K562 (cell line): ENCODE results near the gene GNPTAB.

Source experiments
- CEBPB ChIP-seq: fragments of 450-650 bp; IDR thresholded peaks from 2 replicates; pipeline ENCODE4 v1.6.1; 2016; ENCODE audit warnings: missing genetic modification characterization, missing compliant biosample characterization
- ZBTB33 ChIP-seq: sonication (generic); formaldehyde crosslinking; IDR thresholded peaks from 2 replicates; pipeline ENCODE4 v1.8.1; 2023; ENCODE audit warnings: mild to moderate bottlenecking, missing genetic modification reagents
- ZNF644 ChIP-seq: fragments of 200-800 bp; sonication (Bioruptor generic); IDR thresholded peaks from 2 replicates; pipeline ENCODE4 v1.6.1; 2016; ENCODE audit warnings: low read depth, missing genetic modification characterization, missing compliant biosample characterization
- TF ChIP-seq, protein P1 (sequence below): sonication (generic); formaldehyde crosslinking; IDR thresholded peaks from 2 replicates; pipeline ENCODE4 v1.8.1; 2023; ENCODE audit warnings: mild to moderate bottlenecking, missing genetic modification reagents
- TF ChIP-seq, protein P2 (sequence below), 3 experiments: IDR thresholded peaks in 2 of 3; conservative IDR thresholded peaks in 1 of 3; 2 replicates each; pipeline ENCODE4 v1.5.1; 2011 to 2012; ENCODE audit warnings: low read length in 3 of 3, mild to moderate bottlenecking in 3 of 3, control low read depth in 2 of 3, improper control_type of control experiment in 1 of 3, inconsistent platforms in 1 of 3, low read depth in 1 of 3, mixed read lengths in 1 of 3, moderate library complexity in 1 of 3; ENCODE audit not compliant: insufficient read depth in 2 of 3
- TF ChIP-seq, protein P3 (sequence below), 2 experiments: fragments of 450-650 bp; formaldehyde crosslinking in 1 of 2; IDR thresholded peaks; 2 replicates each; pipeline versions ENCODE4 v1.4.0 to v1.6.1; 2014 to 2020; ENCODE audit warnings: mild to moderate bottlenecking in 2 of 2, borderline replicate concordance in 1 of 2, low read depth in 1 of 2

DNA sequence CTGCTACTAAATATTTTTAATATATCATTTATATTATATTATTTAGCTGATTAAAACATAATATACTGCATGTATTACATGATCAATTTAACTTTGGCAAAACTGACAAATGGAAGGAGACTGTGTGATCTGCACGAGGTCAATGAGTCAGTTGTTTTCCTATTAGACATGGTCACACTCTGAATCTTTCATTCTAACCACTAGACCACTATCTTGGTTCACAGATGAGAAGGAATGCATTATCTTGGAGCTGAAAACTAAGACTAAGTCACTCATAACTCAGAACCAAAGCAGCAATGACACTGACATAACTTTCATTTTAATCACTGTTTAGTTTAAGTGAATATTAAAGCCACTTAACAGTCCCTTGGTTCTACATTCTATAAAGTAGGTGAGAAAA, 37.4 kb downstream of the GNPTAB start:
- TF ChIP-seq, protein P1, sequence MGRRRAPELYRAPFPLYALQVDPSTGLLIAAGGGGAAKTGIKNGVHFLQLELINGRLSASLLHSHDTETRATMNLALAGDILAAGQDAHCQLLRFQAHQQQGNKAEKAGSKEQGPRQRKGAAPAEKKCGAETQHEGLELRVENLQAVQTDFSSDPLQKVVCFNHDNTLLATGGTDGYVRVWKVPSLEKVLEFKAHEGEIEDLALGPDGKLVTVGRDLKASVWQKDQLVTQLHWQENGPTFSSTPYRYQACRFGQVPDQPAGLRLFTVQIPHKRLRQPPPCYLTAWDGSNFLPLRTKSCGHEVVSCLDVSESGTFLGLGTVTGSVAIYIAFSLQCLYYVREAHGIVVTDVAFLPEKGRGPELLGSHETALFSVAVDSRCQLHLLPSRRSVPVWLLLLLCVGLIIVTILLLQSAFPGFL (CRISPR knock-in tag): no peak
- TF ChIP-seq, protein P2, sequence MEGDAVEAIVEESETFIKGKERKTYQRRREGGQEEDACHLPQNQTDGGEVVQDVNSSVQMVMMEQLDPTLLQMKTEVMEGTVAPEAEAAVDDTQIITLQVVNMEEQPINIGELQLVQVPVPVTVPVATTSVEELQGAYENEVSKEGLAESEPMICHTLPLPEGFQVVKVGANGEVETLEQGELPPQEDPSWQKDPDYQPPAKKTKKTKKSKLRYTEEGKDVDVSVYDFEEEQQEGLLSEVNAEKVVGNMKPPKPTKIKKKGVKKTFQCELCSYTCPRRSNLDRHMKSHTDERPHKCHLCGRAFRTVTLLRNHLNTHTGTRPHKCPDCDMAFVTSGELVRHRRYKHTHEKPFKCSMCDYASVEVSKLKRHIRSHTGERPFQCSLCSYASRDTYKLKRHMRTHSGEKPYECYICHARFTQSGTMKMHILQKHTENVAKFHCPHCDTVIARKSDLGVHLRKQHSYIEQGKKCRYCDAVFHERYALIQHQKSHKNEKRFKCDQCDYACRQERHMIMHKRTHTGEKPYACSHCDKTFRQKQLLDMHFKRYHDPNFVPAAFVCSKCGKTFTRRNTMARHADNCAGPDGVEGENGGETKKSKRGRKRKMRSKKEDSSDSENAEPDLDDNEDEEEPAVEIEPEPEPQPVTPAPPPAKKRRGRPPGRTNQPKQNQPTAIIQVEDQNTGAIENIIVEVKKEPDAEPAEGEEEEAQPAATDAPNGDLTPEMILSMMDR (IDR thresholded peaks at IDR 0.05 in 2 of 3, conservative IDR thresholded peaks at IDR 0.05 in 1 of 3; ENCODE audit: insufficient read depth in 2 of 3, low read depth in 1 of 3, low read length in 3 of 3): no peak
- no peak for TF ChIP-seq ZNF644 (tag)
- TF ChIP-seq ZBTB33 (CRISPR knock-in tag): no peak
- no peak for TF ChIP-seq CEBPB
- TF ChIP-seq, protein P3, sequence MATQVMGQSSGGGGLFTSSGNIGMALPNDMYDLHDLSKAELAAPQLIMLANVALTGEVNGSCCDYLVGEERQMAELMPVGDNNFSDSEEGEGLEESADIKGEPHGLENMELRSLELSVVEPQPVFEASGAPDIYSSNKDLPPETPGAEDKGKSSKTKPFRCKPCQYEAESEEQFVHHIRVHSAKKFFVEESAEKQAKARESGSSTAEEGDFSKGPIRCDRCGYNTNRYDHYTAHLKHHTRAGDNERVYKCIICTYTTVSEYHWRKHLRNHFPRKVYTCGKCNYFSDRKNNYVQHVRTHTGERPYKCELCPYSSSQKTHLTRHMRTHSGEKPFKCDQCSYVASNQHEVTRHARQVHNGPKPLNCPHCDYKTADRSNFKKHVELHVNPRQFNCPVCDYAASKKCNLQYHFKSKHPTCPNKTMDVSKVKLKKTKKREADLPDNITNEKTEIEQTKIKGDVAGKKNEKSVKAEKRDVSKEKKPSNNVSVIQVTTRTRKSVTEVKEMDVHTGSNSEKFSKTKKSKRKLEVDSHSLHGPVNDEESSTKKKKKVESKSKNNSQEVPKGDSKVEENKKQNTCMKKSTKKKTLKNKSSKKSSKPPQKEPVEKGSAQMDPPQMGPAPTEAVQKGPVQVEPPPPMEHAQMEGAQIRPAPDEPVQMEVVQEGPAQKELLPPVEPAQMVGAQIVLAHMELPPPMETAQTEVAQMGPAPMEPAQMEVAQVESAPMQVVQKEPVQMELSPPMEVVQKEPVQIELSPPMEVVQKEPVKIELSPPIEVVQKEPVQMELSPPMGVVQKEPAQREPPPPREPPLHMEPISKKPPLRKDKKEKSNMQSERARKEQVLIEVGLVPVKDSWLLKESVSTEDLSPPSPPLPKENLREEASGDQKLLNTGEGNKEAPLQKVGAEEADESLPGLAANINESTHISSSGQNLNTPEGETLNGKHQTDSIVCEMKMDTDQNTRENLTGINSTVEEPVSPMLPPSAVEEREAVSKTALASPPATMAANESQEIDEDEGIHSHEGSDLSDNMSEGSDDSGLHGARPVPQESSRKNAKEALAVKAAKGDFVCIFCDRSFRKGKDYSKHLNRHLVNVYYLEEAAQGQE (IDR thresholded peaks at IDR 0.05; ENCODE audit: borderline replicate concordance): no peak
- TF ChIP-seq, protein P3 (CRISPR knock-in tag; IDR thresholded peaks at IDR 0.05; ENCODE audit: low read depth): no peak
